Putamen (tissue), 1 donor: ENCODE data around the gene CYP27B1.
"Not testable (repeated sequence)": the region's sequence is repeated elsewhere in the genome, so short reads cannot be mapped to it uniquely, and the experiment has no call there.

Experiments used
- DNase-seq: peaks from one replicate; pipeline ENCODE4 v3.0.0-alpha.2; 2016; ENCODE audit warnings: low spot score

The CYP27B1 gene

DNA sequence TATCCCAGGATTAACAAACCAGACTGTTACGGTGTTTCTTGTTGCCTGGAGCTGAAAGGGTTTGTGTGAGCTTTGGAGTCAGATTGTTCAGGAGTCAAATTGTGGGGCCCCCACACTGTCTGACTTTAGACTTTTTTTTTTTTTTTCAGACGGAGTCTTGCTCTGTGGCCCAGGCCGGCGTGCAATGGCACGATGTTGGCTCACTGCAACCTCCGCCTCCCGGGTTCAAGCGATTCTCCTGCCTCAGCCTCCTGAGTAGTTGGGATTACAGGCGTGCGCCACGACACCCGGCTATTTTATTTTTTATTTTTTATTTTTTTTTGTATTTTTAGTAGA lies 16.6 kb upstream of the CYP27B1 start:
- no peak for DNase-seq

DNA sequence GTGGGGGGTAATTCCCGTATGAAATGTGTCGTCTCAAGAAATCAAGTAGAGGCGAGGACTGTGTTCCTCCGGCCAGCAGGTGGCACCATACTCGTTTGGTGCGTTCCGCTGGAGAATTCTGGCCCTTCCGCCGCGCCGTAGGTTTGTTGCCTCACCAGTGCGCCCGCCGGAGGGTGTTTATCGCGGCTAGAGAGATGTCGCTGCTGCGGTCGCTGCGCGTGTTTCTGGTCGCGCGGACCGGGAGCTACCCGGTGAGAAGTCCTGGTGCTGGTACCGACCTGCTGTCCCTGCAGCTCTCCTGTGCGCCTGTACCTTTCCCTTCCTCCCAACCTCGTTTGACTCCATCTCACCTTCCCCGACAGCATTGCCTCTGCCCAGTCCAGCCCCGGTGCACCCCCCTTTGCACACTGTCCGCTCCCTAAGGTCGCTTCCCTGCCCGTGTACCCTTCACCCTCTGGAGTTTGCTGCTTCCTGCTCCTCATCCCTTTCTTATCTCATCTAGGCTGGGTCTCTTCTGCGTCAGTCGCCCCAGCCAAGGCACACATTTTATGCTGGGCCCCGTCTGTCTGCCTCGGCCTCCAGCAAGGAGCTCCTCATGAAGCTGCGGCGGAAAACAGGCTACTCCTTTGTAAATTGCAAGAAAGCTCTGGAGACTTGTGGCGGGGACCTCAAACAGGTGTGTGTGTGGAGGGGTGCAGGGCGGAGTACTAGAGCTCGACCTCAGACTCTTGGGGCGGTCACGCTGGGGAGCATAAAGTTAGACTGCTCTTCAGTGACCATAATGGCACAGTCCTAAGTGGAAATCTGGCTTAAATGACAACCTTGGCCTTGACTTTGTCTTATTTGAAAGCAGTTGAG lies 16.0 kb upstream of the CYP27B1 start, which contains the start of gene TSFM:
Gene TSFM (plus strand): TSS at position 180 of the 858 bp plus-strand sequence. CDS start 15 bp downstream, at position 195.
- peak; percentile 93 for DNase-seq

DNA sequence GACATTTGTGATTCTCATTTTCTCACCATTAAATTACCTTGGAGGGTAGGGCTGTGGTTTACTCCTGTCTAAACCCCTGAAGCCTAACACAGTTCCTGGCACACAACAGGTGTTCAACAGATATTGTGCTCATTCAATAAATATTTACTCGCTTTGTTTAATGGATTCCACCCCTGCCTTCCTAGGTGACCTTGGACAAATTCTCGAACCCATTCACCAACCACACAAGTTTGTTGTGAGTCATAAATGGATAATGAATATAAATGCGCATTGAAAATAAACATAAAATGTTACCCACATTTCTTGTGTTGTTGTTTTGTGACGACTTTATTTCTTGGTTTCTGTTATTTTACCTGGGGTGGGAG lies 15.3 kb upstream of the CYP27B1 start:
- DNase-seq: no peak

DNA sequence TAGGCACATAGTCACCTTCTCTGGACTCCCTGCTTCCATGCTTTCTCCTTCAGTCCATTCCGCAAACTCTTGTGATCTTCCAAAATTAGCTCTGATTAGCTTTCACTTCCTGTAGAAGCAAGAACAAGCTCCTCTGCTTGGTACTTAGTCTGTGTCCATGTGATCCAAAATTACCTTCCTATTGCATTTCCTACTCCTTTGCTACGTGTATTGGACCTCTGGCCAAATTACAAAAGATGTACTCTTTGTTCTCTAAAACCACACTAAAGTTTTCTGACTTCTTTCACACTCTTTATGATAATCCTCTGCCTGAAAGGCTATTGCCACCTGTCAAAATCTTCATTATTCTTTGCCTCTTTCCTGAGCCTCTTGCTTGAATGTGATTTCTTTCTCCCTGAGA lies 14.9 kb upstream of the CYP27B1 start:
- no peak for DNase-seq

DNA sequence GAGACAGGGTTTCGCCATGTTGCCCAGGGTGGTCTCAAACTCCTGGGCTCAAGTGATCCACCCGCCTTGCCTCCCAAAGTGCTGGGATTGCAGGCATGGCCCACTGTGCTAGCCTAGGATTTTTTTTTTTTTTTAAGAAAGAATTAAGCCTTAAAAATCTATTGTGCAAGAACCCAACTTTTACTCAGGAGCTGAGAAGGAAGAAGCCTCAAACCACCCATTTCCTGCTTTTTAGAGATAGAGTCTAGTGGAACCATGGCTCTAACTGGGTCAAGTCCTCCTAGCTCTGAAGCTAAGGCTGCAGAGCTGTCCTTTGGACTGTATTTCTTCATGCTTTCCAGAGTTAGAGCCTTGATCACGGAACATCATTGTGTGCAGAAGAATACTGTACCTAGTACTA lies 14.4 kb upstream of the CYP27B1 start:
- no peak for DNase-seq

DNA sequence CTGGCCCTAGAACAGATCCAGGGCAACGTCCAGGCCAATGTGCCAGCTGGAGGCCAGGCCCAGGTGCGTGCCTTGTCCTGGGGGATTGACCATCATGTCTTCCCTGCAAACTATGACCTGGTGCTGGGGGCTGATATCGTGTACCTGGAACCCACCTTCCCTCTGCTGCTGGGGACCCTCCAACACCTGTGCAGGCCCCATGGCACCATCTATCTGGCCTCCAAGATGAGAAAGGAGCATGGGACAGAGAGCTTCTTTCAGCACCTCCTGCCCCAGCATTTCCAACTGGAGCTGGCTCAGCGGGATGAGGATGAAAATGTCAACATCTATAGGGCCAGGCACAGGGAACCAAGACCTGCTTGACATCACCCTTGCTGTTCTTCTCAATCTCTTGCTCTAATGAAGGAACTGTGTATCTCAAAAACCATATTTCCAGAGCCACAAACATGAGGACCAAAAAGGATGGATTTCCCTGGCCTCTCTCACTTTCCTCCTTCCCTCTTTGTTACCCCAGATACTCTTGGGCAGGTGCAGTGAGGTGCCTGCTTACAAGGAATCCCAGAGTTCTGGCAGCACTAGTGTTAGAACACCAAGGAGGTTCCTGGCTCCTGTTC lies 13.5 kb upstream of the CYP27B1 start:
- no peak for DNase-seq

DNA sequence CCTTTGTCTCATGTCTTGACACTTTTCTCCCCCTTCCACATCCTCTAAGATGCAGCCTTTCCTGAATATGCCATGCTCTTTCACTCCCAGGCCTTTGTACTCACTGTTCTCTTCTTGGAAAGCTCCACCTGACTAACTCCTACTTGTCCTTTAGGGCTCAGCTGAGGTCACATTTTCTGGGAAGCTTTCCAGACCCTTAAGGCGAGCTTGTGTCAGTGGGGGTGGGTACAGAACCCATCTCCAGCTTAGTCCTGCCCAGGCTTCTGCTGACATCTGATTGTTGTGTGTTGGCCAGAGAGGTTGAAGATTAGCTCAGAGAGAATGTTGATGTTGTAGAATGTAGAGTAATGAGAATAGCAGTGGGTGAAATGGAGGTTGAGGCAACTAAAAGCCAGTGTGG lies 12.9 kb upstream of the CYP27B1 start:
- DNase-seq: no peak

DNA sequence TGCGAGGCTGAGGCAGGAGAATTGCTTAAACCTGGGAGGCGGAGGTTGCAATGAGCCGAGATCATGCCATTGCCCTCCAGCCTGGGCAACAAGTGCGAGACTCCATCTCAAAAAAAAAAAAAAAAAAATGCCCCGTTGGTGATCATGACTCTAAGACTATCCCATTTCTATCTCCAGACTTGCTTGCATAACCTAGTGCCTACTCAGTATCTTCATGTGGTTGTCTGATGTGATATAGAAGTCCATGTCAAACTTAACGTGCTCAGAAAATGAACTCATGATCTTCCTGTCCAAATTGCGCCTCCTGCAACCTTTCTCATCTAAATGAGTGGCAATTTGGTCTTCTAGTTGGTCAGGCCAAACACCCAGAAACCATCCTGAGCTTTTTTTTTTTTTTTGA lies 11.0 kb upstream of the CYP27B1 start:
- no peak for DNase-seq

DNA sequence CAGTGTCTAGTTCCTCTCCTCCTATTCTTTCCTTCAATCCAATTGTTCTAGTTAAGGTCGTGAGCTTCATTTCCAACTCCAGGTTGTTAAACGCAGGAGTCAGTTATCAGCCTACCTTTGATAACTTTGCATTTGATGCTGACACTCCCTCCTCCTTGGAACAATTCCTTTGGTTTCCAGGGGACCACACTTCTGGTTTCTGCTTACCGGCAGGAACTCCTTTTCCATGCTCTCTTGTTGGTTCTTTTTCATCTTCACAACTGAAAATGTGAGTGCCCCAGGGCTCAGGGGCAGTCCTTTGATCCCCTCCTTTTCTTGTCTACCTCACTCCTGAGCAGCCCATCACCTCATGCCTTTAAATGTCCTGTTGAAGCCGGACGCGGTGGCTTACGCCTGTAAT lies 10.5 kb upstream of the CYP27B1 start:
- DNase-seq: no peak

DNA sequence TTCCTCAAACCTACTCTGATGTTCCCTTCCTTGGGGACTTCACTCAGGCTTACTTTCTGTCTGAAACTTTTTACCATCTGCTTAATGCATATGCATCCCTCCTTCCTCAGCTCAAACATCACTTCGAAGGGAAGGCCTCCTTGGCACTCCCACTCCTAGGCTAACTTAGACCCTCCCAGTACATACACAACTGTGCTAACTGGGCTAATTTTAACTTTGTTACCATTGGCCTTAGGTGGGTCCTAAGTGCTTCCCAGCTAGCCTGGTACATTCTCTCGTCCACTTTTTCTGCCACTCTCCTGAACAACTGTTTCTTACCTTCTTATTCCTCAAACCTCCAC lies 9.3 kb upstream of the CYP27B1 start:
- DNase-seq: no peak

DNA sequence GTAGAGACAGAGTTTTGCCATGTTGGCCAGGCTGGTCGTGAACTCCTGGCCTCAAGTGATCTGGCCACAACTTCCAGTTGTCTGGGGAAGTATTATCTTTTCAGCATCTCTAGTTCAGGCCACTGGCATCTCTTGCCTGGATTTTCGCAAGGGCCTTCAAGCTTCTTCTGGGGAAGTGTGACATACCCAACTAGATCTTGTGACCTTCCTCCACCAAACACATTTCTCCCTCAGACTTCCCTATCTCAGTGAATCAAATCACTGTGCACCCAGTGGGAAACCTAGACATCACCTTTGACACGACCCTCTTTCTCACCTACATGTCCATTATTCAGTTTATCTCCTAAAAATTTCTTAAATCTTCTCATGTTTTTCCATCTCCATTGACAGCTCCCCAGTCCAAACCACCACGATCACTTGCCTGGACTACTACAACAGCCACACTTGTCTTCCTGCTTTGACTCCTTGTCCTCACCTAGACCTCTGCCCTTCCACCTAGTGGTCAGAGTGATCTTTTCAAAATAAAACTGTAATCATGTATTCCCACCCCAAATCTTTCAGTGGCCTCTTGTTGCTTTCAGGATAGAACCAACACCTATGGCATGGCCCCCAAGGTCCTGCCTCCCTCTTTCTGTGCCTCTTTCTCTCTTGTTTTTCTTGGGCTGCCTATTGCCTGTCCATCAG lies 8.8 kb upstream of the CYP27B1 start:
- no peak for DNase-seq

DNA sequence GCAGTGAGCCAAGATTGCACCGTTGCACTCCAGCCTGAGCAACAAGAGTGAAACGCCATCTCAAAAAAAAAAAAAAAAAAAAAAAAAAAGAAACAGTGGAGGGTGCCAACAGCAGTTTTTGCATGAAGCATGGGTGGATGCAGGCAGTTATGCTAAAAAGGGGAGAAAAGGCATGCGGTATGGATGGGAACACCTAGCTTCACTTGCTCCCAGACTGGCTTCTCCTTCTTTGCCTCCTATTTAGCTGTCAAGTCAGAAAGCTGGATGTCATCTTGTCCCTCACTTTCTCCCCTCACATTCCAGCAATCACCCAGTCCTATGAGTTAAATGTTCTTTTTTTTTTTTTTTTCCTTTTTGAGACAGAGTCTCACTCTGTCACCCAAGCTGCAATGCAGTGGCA lies 8.2 kb upstream of the CYP27B1 start:
- no peak for DNase-seq

DNA sequence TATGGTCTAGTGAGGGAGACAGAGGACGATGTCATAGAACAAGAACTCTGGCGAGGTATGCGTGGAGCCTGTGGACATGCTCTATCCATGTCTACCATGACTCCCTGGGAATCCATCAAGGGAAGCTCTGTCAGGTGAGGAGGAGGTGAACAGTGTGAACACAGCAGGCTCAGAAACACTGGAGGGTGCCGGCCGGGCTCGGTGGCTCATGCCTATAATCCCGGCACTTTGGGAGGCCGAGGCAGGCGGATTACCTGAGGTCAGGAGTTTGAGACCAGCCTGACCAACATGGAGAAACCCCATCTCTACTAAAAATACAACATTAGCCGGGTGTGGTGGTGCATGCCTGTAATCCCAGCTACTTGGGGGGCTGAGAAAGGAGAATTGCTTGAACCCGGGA lies 7.8 kb upstream of the CYP27B1 start:
- DNase-seq: not testable (repeated sequence)

DNA sequence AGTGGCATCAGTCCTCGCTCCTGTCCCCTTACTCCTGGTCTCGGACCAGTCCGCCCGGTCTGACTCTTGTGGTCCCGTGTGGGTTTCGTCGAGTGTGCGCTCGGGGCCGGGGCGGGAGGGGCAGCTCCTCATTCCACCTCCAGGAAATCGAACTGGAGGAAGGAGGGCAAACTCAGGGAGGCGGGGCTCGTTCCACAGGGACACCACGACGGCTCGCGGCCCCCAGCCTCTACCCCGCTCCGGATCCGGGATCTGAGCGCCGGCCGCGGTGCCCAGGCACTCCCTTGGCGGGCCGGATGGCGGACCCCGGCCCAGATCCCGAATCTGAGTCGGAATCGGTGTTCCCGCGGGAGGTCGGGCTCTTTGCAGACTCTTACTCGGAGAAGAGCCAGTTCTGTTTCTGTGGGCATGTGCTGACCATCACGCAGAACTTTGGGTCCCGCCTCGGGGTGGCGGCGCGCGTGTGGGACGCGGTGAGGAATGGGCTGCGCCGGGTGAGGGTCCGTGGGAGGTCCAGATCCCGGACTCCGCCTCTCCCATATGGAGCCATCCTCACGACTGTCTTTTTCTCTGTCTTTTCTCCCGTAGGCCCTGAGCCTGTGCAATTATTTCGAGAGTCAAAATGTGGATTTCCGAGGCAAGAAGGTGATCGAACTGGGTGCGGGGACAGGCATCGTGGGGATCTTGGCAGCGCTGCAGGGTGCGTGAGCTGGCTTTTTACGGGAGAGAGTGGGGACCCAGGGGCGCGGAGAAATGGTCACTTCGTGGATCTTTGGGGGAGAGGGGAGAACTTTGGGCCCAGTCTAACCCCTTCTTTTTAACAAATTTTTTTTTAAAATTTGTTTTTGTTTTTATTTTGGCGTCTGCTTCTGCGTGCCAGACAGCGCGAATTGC lies 5.8 kb upstream of the CYP27B1 start, which contains the start of gene EEF1AKMT3:
Gene EEF1AKMT3 (plus strand): TSS at position 186 of the 894 bp plus-strand sequence. CDS start 111 bp downstream, at position 297.
- no peak for DNase-seq

DNA sequence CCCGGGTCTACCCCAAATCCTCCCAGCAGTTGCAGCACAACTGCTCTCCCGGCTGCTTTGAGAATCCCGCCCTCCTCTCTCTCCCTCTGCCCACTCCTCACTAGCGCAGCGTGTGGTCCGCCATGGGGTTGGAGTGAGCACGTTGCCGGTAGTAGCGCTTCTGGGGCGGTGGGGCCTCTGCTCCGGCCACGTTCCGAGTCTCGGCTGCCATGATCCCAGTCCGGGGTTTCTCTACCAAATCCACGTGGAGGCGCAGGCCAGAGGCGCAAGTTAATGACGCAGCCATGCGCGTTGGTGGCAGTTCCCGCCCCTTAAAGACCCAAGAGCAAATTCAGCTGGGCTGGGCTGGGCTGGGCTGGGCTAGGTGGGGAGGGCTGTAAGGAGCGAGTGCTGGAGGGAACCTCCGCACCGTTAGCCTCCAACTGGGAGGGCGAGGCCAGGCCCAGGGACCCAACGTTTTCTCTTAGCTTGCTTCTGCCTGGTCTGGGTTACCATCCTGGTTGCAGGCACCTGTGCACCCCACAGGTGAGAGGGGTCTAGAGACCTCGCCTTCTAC lies 5.1 kb upstream of the CYP27B1 start, which contains the start of gene METTL1:
Gene METTL1 (minus strand): TSS at position 233 of the 556 bp plus-strand sequence. CDS start 22 bp downstream, at position 211.
- peak; percentile 96 for DNase-seq

DNA sequence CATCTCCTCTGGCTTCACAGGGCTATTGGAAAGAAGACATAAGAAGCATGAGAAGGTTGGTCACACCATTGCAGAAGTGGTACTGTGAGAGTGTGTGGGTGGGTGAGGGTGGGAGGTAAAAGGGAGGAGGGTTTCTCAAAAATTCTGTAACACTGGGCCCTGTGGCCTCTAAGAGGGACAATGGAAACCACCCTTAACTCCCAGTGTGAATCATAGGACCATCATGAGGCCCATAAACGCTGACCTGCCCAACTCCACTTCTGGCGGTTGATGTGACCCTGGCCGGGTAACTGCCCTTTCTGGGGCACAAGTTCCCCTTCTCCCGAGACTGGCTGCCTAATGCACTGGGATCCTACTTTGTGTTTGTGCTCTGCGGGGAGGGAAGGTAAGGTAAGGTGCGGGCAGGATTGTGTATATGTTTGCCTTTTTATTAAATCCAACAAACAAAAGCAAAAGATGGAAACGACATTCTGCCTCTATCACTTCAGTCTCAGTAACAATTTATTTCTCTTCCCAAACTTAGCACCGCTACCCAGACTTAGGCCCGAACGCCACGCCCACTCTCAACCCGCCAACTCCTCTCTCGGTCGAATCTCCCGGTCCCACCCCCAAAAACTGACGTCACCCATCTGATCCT lies 4.5 kb upstream of the CYP27B1 start:
- peak; percentile 85 for DNase-seq

DNA sequence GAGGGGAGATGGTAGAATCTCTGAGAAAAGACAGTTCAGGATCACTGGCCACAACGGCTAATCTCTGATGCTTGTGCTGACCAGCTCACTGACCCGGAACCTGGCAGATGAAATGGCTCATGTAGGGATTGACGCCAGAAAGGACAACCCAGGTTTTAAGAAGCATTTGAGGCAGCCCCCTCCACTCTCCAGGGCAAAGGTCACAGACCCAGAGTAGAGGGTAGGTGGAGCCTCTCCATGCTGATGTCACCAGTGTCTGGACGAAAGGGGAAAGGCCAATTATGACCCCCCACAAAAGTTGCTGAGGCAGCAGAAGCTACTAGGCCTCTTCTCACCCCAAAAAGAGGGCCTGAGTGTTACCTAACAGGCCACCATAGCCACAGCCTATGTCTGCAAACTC lies 3.9 kb upstream of the CYP27B1 start:
- no peak for DNase-seq

DNA sequence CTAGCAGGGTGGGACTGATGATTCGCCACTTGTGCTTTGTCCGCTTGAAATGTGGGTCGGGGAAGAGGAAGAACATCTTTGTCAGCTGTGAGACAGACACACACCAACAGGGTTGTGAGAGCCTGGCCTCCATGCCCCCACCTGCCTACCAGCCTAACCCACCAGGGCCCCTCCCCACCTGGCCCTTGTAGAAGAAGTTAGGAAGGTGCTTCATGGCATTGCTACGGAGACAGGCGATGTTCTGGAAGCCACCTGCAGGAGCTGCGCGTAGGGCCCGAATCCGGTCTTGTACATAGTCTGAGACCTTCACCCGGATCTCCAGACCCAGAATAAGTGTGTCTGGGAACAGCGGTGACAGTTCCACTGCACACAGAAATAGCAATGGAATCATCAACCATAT lies 2.7 kb upstream of the CYP27B1 start:
- no peak for DNase-seq

DNA sequence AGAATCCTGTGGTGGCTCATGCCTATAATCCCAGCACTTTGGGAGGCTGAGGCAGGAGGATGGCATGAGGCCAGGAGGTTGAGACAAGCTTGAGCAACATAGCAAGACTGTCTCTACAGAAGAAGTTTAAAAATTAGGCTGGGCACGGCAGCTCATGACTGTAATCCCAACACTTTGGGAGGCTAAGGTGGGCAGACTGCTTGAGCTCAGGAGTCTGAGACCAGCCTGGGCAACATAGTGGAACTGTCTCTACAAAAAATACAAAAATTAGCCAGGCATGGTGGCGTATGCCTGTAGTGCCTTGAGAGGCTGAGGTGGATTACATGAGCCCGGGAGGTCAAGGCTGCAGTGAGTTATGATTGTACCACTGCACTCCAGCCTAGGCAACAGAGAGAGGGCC lies 998 bp upstream of the CYP27B1 start:
- DNase-seq: no peak

DNA sequence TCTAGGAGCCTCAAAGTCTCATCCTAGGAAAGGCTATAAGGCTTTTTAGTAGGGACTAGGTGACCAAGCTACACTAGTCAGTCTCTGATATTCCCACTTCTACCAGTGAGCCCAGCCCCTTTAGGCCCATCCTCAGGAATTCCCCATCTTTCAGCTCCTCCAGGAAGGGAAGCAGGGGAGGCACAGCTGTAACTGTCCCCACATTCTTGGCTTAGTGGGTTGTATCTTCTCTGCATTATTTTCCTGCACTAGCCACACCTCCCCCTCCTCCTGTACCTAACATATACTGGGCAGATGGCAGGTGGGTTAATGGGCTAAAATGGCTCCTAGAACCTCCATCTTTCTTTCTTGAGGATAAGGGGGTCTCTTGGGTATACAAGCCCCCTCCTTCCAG lies 424 bp upstream of the CYP27B1 start:
- DNase-seq: no peak
